Activated T-cell treated with anti-CD3 and anti-CD28 coated beads for 48 hours (primary cell): ENCODE data around the gene FH.

Experiments used
- DNase-seq: peaks from one replicate; pipeline ENCODE4 v3.0.0-alpha.2; 2020; ENCODE audit warnings: low read depth

Gene FH

DNA sequence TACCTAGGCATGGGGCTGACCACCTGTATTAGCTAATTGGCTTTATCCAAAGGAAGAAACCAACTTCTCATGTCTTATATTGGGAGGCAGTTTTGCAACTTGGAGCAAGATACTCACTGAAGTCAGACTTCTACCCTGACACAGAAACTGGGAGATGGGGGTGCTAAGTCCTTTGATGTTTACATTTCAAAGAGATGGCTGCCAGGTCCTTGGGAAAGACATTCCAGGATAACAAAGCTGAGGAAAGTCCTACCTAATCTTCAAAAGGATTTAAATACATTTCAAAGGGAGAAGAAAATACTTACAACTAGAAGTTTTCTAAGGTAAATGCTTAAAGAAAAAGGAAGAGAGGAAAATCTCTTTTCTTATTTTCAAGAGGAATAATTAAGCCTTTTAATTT, 62.1 kb downstream of the FH start:
- DNase-seq: no peak

DNA sequence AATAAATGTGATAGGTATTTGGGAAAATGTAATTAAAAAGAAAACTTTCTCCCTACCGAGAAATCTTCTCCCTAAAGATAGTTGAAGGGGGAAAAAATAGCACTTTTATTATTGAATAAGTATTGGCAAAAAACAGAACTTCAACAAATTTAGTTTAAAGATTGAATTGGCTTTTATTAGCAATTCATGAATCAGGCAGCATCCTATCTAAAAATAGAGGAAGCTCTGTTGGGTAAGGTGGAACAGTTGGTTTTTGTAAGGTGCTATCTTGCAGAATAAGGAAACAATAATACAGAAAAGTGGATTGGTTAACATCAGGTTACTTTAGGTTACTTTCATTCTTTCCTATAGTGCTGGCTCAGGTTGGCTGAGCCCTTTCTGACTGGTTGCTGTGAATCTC, 62.8 kb downstream of the FH start:
- DNase-seq: no peak

DNA sequence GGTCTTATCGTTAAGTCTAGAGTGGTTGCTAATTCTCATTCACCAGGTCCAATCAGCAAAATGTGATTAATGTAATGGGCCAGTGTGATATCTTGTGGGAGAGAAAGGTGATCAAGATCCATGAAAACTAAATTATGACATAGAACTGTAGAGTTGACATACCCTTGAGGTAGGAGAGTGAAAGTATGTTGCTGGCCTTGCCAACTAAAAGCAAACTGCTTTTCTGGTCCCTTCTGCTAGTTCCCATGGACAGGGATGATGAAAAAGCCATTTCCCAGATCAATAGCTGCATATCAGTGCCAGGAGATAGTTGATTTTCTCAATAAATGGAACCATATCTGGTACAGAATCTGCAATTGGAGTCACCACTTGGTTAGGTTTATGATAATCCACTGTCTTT, 65.8 kb downstream of the FH start:
- no peak for DNase-seq

DNA sequence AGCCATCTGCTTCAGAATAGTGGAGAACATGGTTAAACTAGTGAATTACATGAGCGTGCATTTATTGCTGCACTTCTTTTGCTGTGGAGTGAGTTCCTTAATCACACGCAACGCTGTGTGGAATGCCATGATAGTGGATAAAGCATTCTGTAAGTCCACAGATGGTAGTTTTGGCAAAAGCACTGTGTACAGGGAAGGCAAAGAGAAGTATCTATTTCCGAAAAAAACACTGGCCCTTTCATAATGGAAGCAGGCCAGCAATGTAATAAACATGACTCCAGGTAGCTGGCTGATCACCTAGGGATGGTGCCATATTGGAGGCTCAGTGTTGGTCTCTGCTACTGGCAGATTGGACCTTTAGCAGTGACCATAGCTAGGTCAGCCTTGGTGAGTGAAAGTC, 67.6 kb downstream of the FH start:
- no peak for DNase-seq
